ENCODE results near the gene SIRT1. TPM values are rescaled to one million over a fixed set of nuclear protein-coding genes. Genes with fewer than 3 reads are reported as not detected.
"Not testable (repeated sequence)": the region's sequence is repeated elsewhere in the genome, so short reads cannot be mapped to it uniquely, and the experiment has no call there.

Gene SIRT1
- total and polyA plus RNA-seq, 2 of the 8 experiments (the other 6 are each of a cell fraction or from before 2014, with no cell fraction given), result 22.6 to 70.9 TPM

GRCh38 chr10:67839511-67839910 is 44.9 kb upstream of the SIRT1 start:
- H4K20me1 ChIP-seq (replicated peaks in 1 of 2; ENCODE audit: control insufficient read depth in 1 of 2, insufficient read depth in 2 of 2, low read length in 2 of 2); H3K79me2 ChIP-seq (ENCODE audit: control insufficient read depth in 1 of 2, insufficient read depth in 2 of 2, low read length in 2 of 2); H3K36me3 ChIP-seq (ENCODE audit: control insufficient read depth in 2 of 4, insufficient read depth in 4 of 4, low read length in 3 of 4); DNase-seq (ENCODE audit: low read depth in 1 of 2, low spot score in 2 of 2); H3K79me1 ChIP-seq (ENCODE audit: low read depth, low read length); H3K56ac ChIP-seq (replicated peaks; ENCODE audit: insufficient read length, low read depth, low read length); H2BK5ac ChIP-seq (ENCODE audit: low read depth, low read length); H3K23me2 ChIP-seq (ENCODE audit: low read depth, low read length); FAIRE-seq; H3K4me2 ChIP-seq (ENCODE audit: insufficient read depth in 1 of 2, low read depth in 2 of 2, low read length in 2 of 2); POLR2A ChIA-PET (ENCODE audit: partially characterized antibody); H3K14ac ChIP-seq (ENCODE audit: insufficient read length); H2BK20ac ChIP-seq (ENCODE audit: low read length); H2AFZ ChIP-seq (ENCODE audit: low read length); H2BK15ac ChIP-seq (ENCODE audit: low read length); H2AK5ac ChIP-seq (ENCODE audit: low read depth, low read length); H3K4me3 ChIP-seq (ENCODE audit: extremely low read depth in 1 of 4, insufficient read depth in 2 of 4, low read depth in 3 of 4, low read length in 4 of 4); H3K18ac ChIP-seq (ENCODE audit: extremely low read depth, low read length); H4K8ac ChIP-seq (ENCODE audit: extremely low read depth, insufficient read depth, low read length); H3K4ac ChIP-seq (replicated peaks; ENCODE audit: insufficient read length, low read depth, low read length); H3K27me3 ChIP-seq (replicated peaks in 1 of 4; ENCODE audit: control insufficient read depth in 3 of 4, extremely low read depth in 1 of 4, insufficient read depth in 3 of 4, low read length in 3 of 4); H3K9ac ChIP-seq (replicated peaks in 1 of 4; ENCODE audit: extremely low read depth in 1 of 4, low read depth in 3 of 4, low read length in 3 of 4); H4K91ac ChIP-seq (replicated peaks; ENCODE audit: insufficient read length, low read length); H2BK12ac ChIP-seq (ENCODE audit: low read depth, low read length); H3K23ac ChIP-seq (ENCODE audit: insufficient read length); H3K4me1 ChIP-seq (replicated peaks in 1 of 4; ENCODE audit: control insufficient read depth in 3 of 4, insufficient read depth in 4 of 4, low read length in 3 of 4); H3K9me3 ChIP-seq (ENCODE audit: insufficient read depth in 2 of 2, low read depth in 1 of 2, low read length in 1 of 2); H2BK120ac ChIP-seq (replicated peaks; ENCODE audit: low read depth, low read length); CTCF ChIA-PET (ENCODE audit: partially characterized antibody); H3K27ac ChIP-seq (ENCODE audit: low read depth, low read length); H4K5ac ChIP-seq (ENCODE audit: insufficient read length, low read depth, low read length): not testable (repeated sequence)
- 95% methylated on average over 12 of the region's 12 CpGs; no CpG with 5 or more reads in 1 of the 2 experiments for WGBS, 2 experiments (ENCODE audit: extremely low coverage in 1 of 2, insufficient coverage in 1 of 2, insufficient read length in 1 of 2, insufficient replicate concordance in 2 of 2, low coverage in 1 of 2, low lambda C conversion rate in 2 of 2, missing lambda C conversion rate in 1 of 2)

All from H1 (cell line).